Ovary (tissue), 3 donors: ENCODE data around the gene TBCK.

Experiments
- CTCF ChIP-seq, 3 donors: fragments of 450-650 bp in 2 of 3; fragments of 200-600 bp in 1 of 3; IDR thresholded peaks; one replicate each; pipeline versions ENCODE4 v1.5.1 to v1.8.0; 2016 to 2022; ENCODE audit warnings: antibody characterized with exemption in 3 of 3, mild to moderate bottlenecking in 1 of 3
- EP300 ChIP-seq: sonication (generic); formaldehyde crosslinking; IDR thresholded peaks from one replicate; pipeline ENCODE4 v1.6.1; 2017; ENCODE audit warnings: antibody characterized with exemption
- POLR2A ChIP-seq: fragments of 450-650 bp; IDR thresholded peaks from one replicate; pipeline ENCODE4 v1.6.1; 2017; ENCODE audit warnings: antibody characterized with exemption, mild to moderate bottlenecking, moderate library complexity
- donor health status: DM: no; HTN: no; CAD: no.

DNA sequence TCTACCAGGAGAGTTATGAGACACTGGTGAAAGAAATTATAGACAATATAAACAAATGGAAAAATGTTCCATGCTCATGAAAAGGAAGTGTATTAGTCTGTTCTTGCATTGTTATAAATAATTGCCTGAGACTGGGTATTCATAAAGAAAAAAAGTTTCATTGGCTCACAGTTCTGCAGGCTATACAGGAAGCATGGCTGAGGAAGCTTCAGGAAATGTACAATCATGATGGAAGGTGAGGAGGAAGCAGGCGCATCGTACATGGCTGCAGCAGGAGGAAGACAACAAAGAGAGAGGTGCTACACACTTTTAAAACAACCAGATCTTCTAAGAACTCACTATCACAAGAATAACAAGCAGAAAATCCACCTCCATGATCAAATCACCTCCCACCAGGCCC, 236.4 kb downstream of the TBCK start:
- TF ChIP-seq CTCF (IDR thresholded peaks at IDR 0.05) (no peak), POLR2A (no peak), EP300 (no peak)
